Measurements from ENCODE around the gene ZNF652.
"Not testable (repeated sequence)": the region's sequence is repeated elsewhere in the genome, so short reads cannot be mapped to it uniquely, and the experiment has no call there.

The ZNF652 gene

GRCh38 chr17:49384951-49385350, 22.9 kb upstream of the ZNF652 start:
- no peak for DNase-seq

- no peak for DNase-seq
These were observed 21.0 kb upstream of the ZNF652 start for GRCh38 chr17:49383060-49383459.

GRCh38 chr17:49382556-49382955, 20.5 kb upstream of the ZNF652 start:
- no peak for DNase-seq

GRCh38 chr17:49381793-49382192, 19.7 kb upstream of the ZNF652 start:
- no peak for DNase-seq

- no peak for DNase-seq
These were observed 19.0 kb upstream of the ZNF652 start for GRCh38 chr17:49381033-49381432.

GRCh38 chr17:49379926-49380325, 17.9 kb upstream of the ZNF652 start:
- DNase-seq = no peak

- DNase-seq = no peak
These were observed 16.3 kb upstream of the ZNF652 start for GRCh38 chr17:49378311-49378710.

- no peak for DNase-seq
These were observed 13.5 kb upstream of the ZNF652 start for GRCh38 chr17:49375544-49375943.

- DNase-seq = no peak
These were observed 11.1 kb upstream of the ZNF652 start for GRCh38 chr17:49373115-49373514.

GRCh38 chr17:49372425-49372824, 10.4 kb upstream of the ZNF652 start:
- no peak for DNase-seq

- no peak for DNase-seq
These were observed 9.2 kb upstream of the ZNF652 start for GRCh38 chr17:49370971-49371834.

- DNase-seq = no peak
These were observed 7.7 kb upstream of the ZNF652 start for GRCh38 chr17:49369760-49370159.

- no peak for DNase-seq
These were observed 7.0 kb upstream of the ZNF652 start for GRCh38 chr17:49369089-49369488.

GRCh38 chr17:49365667-49366066, 3.6 kb upstream of the ZNF652 start:
- peak in 1 of 2 donors; percentile 5 for DNase-seq

- not testable (repeated sequence) for DNase-seq
These were observed 3.1 kb upstream of the ZNF652 start for GRCh38 chr17:49365126-49365525.

GRCh38 chr17:49364119-49364518, 2.1 kb upstream of the ZNF652 start:
- DNase-seq = no peak

GRCh38 chr17:49363251-49363650, 1.2 kb upstream of the ZNF652 start:
- DNase-seq = no peak

- DNase-seq = no peak
These were observed 670 bp upstream of the ZNF652 start for GRCh38 chr17:49362723-49363117.

GRCh38 chr17:49361129-49361901, 735 bp downstream of the ZNF652 start:
- peak; percentile 23 to 62 for DNase-seq

- DNase-seq = no peak
These were observed 1.3 kb downstream of the ZNF652 start for GRCh38 chr17:49360796-49361128.

- DNase-seq = no peak
These were observed 1.9 kb downstream of the ZNF652 start for GRCh38 chr17:49359990-49360795.

- DNase-seq = peak in 1 of 2 donors; percentile 24
These were observed 3.3 kb downstream of the ZNF652 start for GRCh38 chr17:49358641-49359247.

- no peak for DNase-seq
These were observed 4.5 kb downstream of the ZNF652 start for GRCh38 chr17:49357516-49357915.

All from bone marrow (tissue), 2 donors.